NCI-H774 (cell line): Measurements from ENCODE around the gene RESP18.

ENCODE experiments used
- DNase-seq: peaks from one replicate; lab custom pipeline; 2025; lab: John Stamatoyannopoulos, UW

RESP18 gene

DNA sequence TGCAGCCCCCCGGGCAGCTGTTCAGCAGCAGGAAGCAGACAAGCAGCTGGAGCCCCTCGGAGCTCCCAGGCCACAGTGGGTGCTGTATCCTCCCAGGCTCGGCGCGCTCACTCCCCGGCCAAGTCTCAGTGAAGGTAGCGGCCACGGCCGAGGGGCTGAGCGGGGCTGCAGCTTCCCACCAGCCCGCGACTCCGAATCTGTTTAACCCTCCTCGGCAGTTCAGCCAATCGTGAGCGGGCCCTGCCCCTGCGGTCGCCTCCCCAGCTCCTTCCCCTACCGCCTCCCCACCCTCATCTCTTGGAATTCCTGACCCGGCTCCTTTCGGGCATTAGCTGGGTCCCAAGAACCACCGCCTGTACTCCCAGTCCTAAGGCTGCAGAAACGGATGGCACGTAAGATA, at the start of gene RESP18:
TSS of gene RESP18 (minus strand) at position 203 of the 400 bp plus-strand sequence.
- no peak for DNase-seq

DNA sequence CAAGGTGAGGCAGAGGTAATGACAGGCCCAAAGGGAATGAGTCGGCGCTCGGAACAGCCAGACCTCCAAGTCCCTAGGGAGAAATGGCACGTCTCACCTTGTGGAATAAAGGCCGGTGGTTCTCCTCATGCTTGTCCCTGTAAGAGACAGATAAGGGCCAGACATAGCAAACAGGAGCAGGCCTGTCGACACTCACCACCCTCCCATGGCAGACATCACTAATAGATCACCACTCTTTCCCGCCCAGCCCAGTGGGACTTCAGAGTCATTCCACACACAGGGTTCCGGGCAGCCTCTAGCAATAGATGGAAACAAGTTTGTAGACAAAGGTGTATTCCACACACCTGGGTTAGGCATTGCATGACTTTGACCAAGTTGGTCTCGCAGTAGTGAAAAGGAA, 48.9 kb upstream of the RESP18 start:
- DNase-seq = no peak

DNA sequence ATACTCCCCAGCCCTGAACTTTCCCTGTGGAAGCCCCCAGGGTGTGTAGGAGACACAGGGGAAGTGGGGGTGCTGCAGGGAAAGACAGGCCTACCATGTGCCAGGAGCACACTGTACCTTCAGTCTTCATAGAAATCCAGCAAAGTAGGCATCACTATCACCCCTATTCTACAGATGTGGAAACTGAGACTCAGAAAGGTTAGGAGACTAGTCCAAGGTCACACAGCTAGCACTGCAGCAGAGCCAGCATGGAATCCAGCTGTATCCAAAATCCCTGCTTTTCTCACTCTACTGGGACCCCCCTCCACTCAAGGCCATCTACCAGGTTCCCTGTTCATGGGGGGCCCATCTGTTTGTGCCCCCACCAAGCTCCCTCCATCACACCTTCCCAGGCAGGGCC, 48.4 kb upstream of the RESP18 start:
- no peak for DNase-seq

DNA sequence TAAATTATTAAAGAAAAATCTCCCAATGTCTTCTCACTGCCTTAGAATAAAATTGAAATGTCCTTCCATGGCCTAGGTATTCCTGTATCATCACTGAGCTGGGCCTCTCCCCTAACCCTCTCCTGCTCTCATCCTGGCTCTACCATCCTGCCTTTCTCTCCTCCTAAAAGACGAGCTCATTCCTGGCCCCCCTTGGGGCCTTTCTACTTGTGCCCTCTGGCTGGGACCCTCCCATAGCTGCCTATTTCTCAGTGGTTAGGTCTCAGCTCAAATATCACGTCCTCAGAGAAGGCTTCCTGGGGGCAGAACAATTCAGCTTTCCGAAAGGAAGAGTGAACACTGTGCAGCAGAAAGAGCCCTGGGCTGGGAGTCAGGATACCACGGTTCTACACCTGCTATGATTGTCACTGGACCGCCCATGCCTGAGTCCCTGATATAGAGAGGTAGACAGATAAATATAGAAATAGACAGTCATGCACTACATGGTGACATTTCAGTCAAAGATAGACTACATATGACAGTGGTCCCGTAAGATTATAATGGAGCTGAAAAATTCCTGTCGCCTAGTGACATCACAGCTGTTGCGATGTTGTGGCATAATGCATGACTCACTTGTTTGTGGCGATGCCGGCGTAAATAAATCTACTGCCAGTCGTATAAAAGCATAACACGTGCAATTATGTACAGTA, 45.8 kb upstream of the RESP18 start:
- no peak for DNase-seq

DNA sequence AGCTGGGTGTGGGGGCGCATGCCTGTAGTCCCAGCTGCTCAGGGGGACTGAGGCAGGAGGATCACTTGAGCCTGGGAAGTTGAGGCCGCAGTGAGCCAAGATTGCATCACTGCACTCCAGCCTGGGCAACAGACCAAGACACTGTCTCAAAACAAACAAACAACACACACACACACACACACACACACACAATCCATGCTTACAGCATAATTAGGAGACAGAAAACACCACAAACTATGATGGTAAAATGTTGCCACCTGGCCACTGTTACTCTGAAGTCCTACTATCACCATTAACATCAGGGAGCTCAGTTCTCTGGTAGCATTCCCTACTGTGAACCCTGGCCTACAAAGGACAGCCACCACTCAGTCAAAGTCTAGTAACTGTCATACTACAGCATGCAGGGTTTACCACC, 36.9 kb upstream of the RESP18 start:
- peak; percentile 35 for DNase-seq

DNA sequence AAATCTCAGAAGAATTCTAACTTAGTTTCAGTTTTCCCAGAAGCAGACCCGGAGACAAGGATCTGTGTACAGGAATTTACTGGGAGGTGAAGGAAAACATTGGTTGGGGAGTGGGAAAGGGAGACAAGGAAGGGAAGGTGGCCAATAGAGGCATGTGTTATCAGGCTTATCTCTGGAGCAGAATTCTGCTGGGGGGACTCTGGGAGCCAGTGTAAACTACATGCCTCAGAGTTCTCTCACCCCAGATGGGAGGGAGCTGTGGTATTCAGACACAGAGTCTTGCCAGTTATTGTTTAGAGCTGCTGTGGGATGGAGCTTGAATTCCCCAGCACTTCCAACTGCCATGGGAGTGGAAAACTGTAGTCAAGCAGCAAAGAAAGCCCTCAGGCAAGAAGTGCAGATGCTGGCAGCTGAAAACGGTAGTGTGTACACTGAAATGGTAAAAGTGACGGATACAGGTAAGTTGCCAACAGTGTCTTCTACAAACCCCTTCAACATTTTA, 36.2 kb upstream of the RESP18 start:
- DNase-seq = no peak

DNA sequence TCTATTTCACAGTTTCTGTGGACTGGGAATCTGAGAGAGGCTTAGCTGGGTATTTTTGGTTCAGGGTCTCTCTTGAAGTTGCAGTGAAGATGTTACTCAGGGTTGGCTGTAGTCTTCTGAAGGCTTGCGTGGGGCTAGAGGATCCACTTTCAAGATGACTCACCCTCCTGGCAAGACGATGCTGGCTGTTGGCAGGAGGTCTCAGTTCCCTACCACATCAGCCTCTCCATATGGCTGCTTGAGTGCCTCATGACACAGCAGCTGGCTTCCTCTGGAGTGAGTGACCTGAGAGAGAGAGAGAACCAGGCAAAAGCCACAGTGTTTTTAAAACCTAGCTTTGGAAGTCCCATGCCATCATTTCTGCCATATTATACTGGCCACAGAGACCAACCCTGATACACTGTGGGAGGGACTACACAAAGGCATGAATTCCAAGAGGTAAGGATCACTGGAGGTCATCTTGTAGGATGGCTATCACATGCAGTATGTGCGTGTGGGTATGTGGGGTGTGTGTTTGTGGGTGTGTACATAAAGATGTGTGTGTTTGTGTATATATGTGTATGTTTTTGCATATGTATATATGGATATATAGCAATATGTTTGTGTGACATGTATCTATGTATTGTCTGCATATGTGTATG, 30.1 kb upstream of the RESP18 start:
- DNase-seq = no peak

DNA sequence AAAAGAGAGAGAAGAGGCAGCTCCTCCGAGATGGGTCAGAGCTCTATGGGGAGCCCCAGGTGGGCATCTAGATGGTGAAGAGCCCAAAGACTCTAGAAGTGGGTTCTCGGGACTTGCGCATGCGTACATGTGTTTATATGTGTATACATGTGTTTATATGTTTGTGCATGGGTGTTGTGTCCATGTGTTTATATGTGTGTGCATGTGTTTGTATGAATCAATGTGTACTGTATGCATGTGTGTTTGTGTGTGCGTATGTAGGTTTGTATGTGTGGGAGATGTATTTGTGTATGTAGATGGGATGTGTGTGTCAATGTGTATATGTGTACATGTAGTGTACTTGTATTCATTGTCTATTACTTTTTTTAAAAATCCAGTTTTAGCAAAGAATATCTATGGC, 29.5 kb upstream of the RESP18 start:
- no peak for DNase-seq

DNA sequence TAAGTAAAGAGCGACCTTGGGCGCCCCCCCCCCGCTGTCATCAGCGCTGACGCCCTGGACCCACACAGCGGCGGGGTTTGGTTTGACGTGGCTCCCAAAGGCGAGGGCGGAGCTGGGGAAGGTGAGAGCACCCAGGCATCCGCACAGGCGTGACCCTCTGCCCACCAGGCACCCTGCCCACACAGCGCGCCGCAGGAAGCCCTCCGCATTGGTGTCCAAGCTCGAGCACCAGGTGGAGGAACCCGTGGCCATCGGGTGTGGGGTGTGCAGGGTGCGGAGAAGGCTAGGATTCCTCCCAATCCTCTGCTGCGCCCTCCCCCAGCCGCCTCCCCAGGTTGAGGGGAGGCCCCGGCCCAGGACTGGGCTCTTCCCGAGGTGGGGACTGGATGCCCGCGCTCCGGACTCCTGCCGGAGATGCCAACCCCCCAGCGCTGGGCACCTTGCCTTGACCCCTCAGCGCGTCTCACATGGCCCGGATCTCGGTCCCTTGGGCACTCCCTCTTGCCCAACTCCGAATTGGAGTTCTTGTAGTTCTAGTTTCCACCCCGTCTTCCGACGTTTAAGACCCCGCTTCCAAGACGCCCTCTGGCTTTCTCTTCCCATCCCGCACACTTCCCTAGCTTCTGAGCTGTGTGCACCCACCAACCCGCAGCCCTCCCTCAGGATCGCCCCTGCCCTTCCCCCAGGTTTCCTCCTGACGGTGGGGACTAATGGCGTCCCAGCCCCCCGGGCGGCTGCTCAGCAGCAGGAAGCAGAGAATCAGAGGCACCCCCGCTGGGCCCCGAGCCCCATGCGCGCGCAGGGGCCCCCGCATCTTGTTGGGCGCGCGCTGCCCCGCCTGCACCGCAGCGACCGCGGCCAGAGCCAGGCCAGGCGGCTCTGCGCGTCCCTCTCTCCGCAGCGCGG, 25.9 kb upstream of the RESP18 start:
- DNase-seq = no peak

DNA sequence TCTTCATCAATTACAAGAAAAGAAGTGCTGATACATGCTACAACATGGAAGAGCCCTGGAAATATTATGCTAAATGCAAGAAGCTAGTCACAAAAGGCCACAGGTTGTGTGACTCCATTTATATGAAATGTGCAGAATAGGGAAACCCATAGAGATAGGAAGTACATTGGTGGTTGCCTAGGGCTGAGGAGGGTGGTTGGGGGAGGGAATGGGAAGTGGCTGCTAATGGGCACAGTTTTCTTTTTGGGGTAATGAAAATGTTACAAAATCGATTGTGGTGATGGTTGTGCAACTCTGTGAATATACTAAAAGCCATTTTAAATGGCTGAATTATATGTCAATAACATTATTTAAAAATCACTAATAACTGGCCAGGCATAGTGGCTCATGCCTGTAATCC, 24.3 kb upstream of the RESP18 start:
- DNase-seq = no peak

DNA sequence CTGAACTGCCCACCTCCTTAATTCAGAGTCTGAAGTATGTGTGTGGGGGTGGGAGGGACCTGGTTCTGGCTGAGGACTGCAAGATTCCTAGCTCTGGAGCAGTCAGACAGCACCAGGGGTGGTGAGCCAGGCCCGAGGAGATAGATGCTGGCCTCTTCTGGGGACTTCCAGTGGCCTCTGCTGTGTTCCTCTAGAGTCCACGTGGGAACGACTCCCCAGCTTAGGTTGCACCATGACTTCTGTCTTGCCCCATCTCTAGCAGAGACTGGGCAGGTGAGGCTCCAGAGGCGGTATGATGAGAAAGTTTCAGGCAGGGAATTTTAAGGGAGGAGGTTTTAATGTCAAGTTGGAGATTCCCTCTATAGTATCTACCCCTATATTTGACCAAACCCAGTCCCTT, 22.0 kb upstream of the RESP18 start:
- DNase-seq = no peak

DNA sequence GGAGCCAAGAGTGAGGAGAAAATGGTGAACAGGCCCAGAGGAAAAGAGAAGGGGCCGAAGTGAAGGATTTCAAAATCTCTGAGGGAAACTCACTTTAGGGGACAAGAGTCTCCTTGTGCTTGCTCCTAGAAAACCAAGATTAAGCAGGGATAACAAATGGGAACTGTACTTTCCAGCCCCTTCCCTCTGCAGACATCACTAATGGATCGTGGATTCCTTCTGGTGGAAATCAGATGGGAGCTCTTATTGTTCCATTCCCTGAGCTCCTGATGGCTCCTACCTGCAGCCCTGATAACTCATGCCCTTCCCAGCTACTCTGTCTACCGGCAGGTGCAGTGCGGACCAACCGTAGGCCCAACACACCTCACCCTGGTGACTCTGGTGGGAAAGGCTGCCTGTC, 20.6 kb upstream of the RESP18 start:
- DNase-seq = no peak

DNA sequence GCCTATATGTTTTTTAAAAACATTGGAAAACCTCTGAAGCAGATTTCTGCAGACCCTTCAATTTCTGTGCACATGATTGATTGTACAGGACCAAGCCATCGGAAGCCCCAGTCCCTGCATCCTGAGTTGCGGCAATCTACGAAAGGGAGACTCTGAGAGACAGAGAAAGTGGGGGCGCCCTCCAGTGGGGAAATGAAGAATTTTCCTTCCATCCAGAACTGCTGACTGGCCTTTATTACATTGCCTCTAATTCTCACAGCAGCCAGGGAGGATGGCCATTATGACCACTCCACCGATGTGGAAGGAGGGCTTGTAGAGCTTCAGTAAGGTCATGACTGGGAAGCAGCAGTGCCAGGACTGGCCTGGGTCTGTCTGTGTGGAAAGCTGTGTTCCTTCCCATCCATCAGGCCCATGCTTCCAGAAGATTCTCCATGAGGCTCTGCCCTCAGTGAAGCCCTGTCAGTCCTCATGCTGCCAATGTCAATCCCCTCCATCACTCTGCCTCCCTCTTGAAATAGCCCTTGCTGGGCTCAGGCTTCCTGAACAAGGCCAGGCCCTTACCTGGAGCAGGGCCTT, 20.0 kb upstream of the RESP18 start:
- DNase-seq = peak; percentile 52

DNA sequence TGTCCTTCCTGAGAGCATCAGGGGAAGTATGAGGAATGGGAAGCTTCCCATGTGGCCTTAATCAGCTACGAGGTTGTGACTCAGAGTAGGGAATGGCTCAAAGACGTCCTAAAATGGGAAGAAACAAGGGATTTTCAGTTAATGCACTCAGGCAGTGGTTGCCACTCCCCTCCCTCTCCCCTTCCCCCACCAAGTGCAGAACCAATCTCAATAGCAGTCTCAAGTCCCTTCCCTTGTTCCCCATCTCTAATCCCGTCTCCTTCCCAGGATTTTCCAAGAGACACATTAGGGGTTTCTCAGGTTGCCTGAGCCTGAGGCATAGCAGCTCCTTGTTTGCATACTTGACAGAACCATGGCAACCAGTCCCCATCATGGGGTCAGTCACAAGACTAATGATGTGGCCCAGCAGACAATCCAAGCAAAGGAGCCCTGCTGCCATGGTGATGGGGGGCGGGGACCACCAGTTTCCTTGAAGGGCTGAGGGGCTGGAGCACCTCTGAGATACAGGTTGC, 18.2 kb upstream of the RESP18 start:
- DNase-seq = no peak

DNA sequence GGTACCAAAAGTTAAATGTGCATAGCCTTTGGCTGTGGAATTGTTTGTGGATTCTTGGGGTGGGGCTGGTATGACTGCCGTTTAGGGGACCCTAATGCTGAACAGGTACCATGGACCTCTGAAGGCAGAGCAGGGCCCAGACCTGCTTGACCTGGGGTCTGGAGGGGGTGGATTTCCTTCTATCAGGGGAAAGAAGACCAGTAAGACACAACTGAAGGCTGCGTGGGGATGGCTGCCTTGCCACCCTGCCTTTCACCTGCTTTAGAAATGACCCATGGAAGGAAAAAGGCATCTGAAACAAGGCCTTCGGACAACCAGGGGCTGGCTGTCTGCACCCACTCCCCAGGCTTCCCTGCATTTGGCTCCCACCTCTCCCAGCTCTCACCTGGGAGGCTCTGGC, 17.7 kb upstream of the RESP18 start:
- DNase-seq = no peak

DNA sequence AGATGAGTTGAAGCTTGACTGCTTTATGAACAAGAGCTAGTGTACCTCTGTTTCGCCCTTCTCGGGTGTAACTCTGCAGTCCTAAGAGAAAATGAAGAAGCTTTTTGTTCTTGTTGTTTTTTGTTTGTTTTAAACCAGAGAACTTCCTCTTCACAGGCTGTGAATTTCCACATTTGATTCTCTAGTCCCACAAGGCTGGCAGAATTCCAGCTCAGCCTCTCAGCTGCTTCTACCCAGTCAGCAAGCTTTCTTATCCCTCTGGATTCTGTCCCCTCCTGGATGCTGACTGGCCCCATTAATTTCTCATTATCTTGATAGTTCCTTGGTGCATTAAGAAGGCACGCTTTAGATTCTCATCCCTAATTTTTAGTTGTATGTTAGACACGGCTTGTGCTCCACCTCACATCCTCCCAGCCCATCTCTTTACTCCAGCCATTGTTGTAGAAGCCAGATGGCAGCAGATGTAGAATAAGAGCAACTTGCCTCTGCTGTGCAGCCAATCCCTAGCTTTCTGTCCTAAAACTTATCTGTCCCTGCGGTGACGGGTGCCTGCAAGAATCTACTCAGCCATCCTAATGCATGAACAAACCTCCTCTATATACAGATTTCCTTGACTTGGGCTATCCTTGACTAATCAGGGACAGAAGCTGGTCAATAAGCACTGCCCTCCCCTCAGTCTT, 12.3 kb upstream of the RESP18 start:
- DNase-seq = peak; percentile 34

DNA sequence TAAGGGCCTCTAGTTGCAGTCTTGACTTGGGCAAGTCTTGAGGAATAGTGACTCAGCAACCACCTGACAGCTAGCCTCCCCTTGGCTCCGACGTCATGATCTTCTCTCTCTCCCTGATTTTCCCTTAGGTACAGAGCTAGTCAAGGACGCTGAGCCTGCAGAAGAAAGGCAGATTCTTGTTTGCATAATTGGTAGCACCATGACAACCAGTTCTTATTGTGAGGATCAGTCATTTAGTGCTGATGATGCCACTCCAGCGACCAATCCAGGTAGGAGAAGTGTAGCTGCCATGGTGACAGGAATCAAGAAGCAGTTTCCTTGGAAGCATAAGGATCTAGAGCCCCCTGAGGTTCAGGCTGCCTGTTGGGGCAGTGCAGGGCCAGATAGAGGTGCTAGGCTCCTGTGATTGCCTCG, 2.8 kb upstream of the RESP18 start:
- no peak for DNase-seq

DNA sequence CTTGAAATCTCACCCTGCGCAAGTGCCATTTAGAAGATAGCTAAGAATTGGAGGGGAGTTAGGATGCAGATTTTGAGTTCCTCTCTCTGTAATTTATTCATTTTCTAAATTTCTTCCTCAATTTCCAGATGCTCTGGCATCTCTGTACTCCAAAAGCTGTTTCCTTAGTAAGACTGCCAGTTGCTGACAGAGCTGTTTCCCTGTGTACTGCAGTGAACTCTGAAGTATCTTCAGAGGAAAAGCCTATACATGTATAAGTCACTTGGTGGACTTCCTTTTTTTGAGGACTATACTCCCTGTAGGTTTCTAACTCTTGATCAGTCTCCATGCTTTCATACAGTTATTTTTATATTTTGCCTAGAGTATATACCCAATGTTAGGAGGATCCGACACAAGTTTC, 1.5 kb upstream of the RESP18 start:
- no peak for DNase-seq

DNA sequence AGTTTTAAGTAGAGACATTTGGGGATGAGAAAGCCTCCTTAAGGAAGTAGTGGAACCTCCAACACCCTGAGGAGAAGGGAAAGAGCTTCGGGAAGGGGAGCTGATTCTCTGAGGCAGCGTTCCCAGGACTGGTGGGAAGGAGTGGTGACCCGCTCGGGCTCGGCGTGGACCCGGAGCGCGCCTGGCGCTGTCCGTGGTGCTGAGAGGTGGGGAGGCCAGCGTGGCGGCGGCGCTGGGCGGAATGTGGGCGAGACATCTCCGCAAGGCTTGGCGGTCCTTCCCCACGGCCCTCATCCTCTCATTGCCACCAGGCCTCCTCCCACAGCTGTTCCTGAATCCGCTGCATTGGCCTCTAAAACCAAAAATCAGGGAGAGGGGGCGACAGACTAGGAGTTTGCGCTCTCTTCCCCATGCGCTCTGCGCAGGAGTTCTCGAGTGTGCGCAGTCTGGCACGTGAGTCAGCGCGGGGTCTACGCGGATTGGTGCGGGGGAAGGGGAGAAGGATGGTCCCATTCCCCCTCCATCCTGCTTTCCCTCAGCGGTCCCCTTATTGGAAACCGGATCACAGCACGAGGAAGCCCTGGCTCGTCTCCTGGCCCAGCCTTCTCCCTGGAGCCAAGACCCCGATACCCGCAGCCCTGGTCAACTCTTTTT, 857 bp downstream of the RESP18 start:
- DNase-seq = no peak

DNA sequence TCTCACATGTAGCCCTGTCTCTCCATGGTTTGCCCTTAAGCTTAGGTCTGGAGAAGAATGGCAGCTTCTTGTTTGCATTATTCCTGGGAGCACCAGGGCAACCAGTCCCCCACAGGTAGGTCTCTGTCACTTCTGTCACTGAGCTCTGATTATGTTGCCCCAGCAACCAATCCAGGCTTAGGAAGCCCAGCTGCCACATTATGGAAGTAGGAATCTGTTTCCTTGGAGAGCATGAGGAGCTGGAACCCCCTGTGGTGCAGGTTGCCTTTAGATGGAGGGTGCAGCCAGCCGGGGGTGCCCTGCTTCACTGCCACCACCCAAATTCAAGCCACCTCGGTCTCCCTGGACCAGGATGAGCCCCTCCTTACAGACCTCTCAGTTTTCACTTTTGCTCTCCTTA, 4.8 kb downstream of the RESP18 start:
- DNase-seq = no peak

DNA sequence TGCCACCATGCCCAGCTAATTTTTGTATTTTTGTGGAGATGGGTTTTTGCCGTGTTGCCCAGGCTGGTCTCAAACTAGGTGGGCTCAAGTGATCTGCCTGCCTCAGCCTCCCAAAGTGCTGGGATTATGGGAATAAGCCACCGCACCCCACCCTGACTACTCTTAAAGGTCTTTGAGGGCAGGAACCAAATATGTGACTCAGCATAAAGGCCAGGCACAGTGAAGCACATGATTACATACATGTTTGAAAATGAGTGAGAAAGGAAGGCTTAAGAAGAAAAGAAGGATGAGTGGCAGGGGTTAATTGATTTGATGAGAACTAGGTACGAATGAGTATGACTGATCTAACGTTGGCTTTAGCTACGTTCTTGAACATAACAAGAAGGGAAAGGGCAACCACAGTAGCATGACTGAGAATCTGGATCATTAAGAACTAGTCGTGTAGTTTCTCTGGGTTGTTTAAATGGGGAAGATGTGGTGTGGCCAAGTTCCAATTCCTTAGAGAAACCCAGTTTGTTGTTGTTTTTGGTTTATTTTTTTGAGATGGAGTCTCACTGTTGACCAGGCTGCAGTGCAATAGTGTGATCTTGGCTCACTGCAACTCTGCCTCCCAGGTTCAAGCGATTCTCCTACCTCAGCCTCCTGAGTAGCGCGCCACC, 6.8 kb downstream of the RESP18 start:
- no peak for DNase-seq
